ENCODE measurements around the gene MUC4.
"Not testable (repeated sequence)": the region's sequence is repeated elsewhere in the genome, so short reads cannot be mapped to it uniquely, and the experiment has no call there.

The MUC4 gene

GRCh38 chr3:195784031-195784430 lies 27.7 kb downstream of the MUC4 start:
- DNase-seq (ENCODE audit: low read depth in 2 of 2) = not testable (repeated sequence)

GRCh38 chr3:195781236-195781635 lies 30.5 kb downstream of the MUC4 start:
- not testable (repeated sequence) for DNase-seq (ENCODE audit: low read depth in 2 of 2)

- DNase-seq (ENCODE audit: low read depth in 2 of 2) = no peak
Measured at GRCh38 chr3:195777975-195778374, 33.8 kb downstream of the MUC4 start.

- DNase-seq (ENCODE audit: low read depth in 2 of 2) = no peak
Measured at GRCh38 chr3:195774917-195775316, 36.8 kb downstream of the MUC4 start.

- no peak for DNase-seq (ENCODE audit: low read depth in 2 of 2)
Measured at GRCh38 chr3:195773956-195774537, 37.7 kb downstream of the MUC4 start.

- no peak for DNase-seq (ENCODE audit: low read depth in 2 of 2)
Measured at GRCh38 chr3:195771646-195772300, 40.0 kb downstream of the MUC4 start.

GRCh38 chr3:195770841-195771645 lies 40.7 kb downstream of the MUC4 start:
- not testable (repeated sequence) for DNase-seq (ENCODE audit: low read depth in 2 of 2)

GRCh38 chr3:195770081-195770840 lies 41.5 kb downstream of the MUC4 start:
- no peak for DNase-seq (ENCODE audit: low read depth in 2 of 2)

GRCh38 chr3:195769551-195769950 lies 42.2 kb downstream of the MUC4 start:
- no peak for DNase-seq (ENCODE audit: low read depth in 2 of 2)

GRCh38 chr3:195768831-195769303 lies 42.9 kb downstream of the MUC4 start:
- DNase-seq (ENCODE audit: low read depth in 2 of 2) = no peak

- no peak for DNase-seq (ENCODE audit: low read depth in 2 of 2)
Measured at GRCh38 chr3:195768414-195768813, 43.3 kb downstream of the MUC4 start.

GRCh38 chr3:195767792-195768191 lies 43.9 kb downstream of the MUC4 start:
- DNase-seq (ENCODE audit: low read depth in 2 of 2) = no peak

- no peak for DNase-seq (ENCODE audit: low read depth in 2 of 2)
Measured at GRCh38 chr3:195766671-195767070, 45.1 kb downstream of the MUC4 start.

GRCh38 chr3:195764961-195765706 lies 46.6 kb downstream of the MUC4 start:
- DNase-seq (ENCODE audit: low read depth in 2 of 2) = no peak

GRCh38 chr3:195763843-195764825 lies 47.6 kb downstream of the MUC4 start:
- no peak for DNase-seq (ENCODE audit: low read depth in 2 of 2)

GRCh38 chr3:195763076-195763830 lies 48.5 kb downstream of the MUC4 start:
- DNase-seq (ENCODE audit: low read depth in 2 of 2) = no peak

GRCh38 chr3:195762611-195763010 lies 49.1 kb downstream of the MUC4 start:
- DNase-seq (ENCODE audit: low read depth in 2 of 2) = no peak

- DNase-seq (ENCODE audit: low read depth in 2 of 2) = no peak
Measured at GRCh38 chr3:195762249-195762585, 49.5 kb downstream of the MUC4 start.

GRCh38 chr3:195761567-195762248 lies 50.0 kb downstream of the MUC4 start:
- no peak for DNase-seq (ENCODE audit: low read depth in 2 of 2)
